ENCODE data around the gene MRPS2.

Gene MRPS2

GRCh38 chr9:135485385-135485784 lies 15.1 kb upstream of the MRPS2 start:
- H3K27me3 Mint-ChIP-seq (ENCODE audit: low read depth, poor library complexity), result no peaks in the 10 kb centered on the region
- H3K4me3 Mint-ChIP-seq, result no peak overlapping the region
- TF ChIP-seq CTCF (IDR thresholded peaks at IDR 0.05), result no peak
- no peaks in the 10 kb centered on the region for H3K9me3 Mint-ChIP-seq
- H3K4me1 Mint-ChIP-seq, result peaks cover 15% of the 10 kb centered on the region
- H3K36me3 Mint-ChIP-seq (ENCODE audit: low read depth), result peaks cover 34% of the 10 kb centered on the region
- no peak for DNase-seq
- H3K27ac Mint-ChIP-seq, result peak overlapping the region; percentile 74

- no peak for TF ChIP-seq CTCF (IDR thresholded peaks at IDR 0.05)
- H3K4me1 Mint-ChIP-seq, result peaks cover 17% of the 10 kb centered on the region
- H3K27me3 Mint-ChIP-seq (ENCODE audit: low read depth, poor library complexity), result no peaks in the 10 kb centered on the region
Observed at GRCh38 chr9:135485832-135486231, 14.7 kb upstream of the MRPS2 start.

GRCh38 chr9:135486267-135487065 lies 14.0 kb upstream of the MRPS2 start:
- peaks cover 2% of the 10 kb centered on the region for H3K27me3 Mint-ChIP-seq (ENCODE audit: low read depth, poor library complexity)
- peaks cover 21% of the 10 kb centered on the region for H3K4me1 Mint-ChIP-seq
- peaks cover 34% of the 10 kb centered on the region for H3K36me3 Mint-ChIP-seq (ENCODE audit: low read depth)
- no peak overlapping the region for H3K4me3 Mint-ChIP-seq
- no peak for DNase-seq
- TF ChIP-seq CTCF (IDR thresholded peaks at IDR 0.05), result no peak
- no peaks in the 10 kb centered on the region for H3K9me3 Mint-ChIP-seq
- no peak overlapping the region for H3K27ac Mint-ChIP-seq

More at GRCh38 chr9:135485832-135486231, 14.7 kb upstream of the MRPS2 start:
- H3K27ac Mint-ChIP-seq, result no peak overlapping the region
- H3K9me3 Mint-ChIP-seq, result no peaks in the 10 kb centered on the region
- DNase-seq, result no peak
- peaks cover 34% of the 10 kb centered on the region for H3K36me3 Mint-ChIP-seq (ENCODE audit: low read depth)
- H3K4me3 Mint-ChIP-seq, result no peak overlapping the region

GRCh38 chr9:135487281-135488012 lies 13.0 kb upstream of the MRPS2 start:
- no peak overlapping the region for H3K27ac Mint-ChIP-seq

GRCh38 chr9:135488013-135488330 lies 12.5 kb upstream of the MRPS2 start:
- H3K27ac Mint-ChIP-seq, result no peak overlapping the region
- no peak for TF ChIP-seq CTCF (IDR thresholded peaks at IDR 0.05)
- no peaks in the 10 kb centered on the region for H3K9me3 Mint-ChIP-seq
- no peak overlapping the region for H3K4me3 Mint-ChIP-seq
- peaks cover 15% of the 10 kb centered on the region for H3K4me1 Mint-ChIP-seq
- H3K27me3 Mint-ChIP-seq (ENCODE audit: low read depth, poor library complexity), result peaks cover 2% of the 10 kb centered on the region
- peaks cover 34% of the 10 kb centered on the region for H3K36me3 Mint-ChIP-seq (ENCODE audit: low read depth)
- DNase-seq, result no peak

More at GRCh38 chr9:135487281-135488012, 13.0 kb upstream of the MRPS2 start:
- H3K9me3 Mint-ChIP-seq, result no peaks in the 10 kb centered on the region
- peaks cover 34% of the 10 kb centered on the region for H3K36me3 Mint-ChIP-seq (ENCODE audit: low read depth)
- H3K4me3 Mint-ChIP-seq, result no peak overlapping the region
- H3K27me3 Mint-ChIP-seq (ENCODE audit: low read depth, poor library complexity), result peaks cover 2% of the 10 kb centered on the region
- DNase-seq, result no peak
- peaks cover 17% of the 10 kb centered on the region for H3K4me1 Mint-ChIP-seq
- TF ChIP-seq CTCF (IDR thresholded peaks at IDR 0.05), result no peak

Measured in nephron progenitor cell (in vitro differentiated cells).